HG03097 (cell line): ENCODE results near the gene SMPDL3A.
A peak's percentile ranks its signal among the peaks of the same experiment; 100 is the strongest.
"Not testable (repeated sequence)": the region's sequence is repeated elsewhere in the genome, so short reads cannot be mapped to it uniquely, and the experiment has no call there.

ENCODE experiments used
- ATAC-seq: cut with Tn5 transposase; IDR thresholded peaks from one replicate; pipeline ENCODE4 v1.9.1; 2021; ENCODE audit not compliant: unreplicated experiment, low FRiP score

SMPDL3A gene, protein sequence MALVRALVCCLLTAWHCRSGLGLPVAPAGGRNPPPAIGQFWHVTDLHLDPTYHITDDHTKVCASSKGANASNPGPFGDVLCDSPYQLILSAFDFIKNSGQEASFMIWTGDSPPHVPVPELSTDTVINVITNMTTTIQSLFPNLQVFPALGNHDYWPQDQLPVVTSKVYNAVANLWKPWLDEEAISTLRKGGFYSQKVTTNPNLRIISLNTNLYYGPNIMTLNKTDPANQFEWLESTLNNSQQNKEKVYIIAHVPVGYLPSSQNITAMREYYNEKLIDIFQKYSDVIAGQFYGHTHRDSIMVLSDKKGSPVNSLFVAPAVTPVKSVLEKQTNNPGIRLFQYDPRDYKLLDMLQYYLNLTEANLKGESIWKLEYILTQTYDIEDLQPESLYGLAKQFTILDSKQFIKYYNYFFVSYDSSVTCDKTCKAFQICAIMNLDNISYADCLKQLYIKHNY

GRCh38 chr6:122789182-122790027 lies at the start of gene SMPDL3A:
Gene SMPDL3A, plus strand, starts transcription at chr6:122789258. Its CDS starts 89 bp downstream, at chr6:122789347.
- peak; percentile 71 for ATAC-seq

DNA sequence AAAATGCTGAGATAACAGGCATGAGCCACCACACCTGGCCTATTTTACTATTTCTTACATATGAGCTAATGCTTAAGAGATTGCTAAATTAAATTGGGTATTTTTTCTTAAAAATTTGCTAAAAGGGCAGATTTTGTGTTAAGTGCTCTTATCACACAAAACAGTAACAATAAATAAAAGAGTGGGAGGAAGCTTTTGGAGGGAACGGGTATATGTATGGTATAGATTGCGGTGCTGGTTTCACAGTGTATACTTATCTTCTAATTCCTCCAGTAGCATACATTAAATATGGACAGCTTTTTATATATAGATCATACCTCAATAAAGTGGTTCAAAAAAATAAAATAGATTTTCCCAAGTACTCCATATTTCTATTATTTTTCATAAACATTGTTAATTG lies 49.0 kb upstream of the SMPDL3A start:
- no peak for ATAC-seq

DNA sequence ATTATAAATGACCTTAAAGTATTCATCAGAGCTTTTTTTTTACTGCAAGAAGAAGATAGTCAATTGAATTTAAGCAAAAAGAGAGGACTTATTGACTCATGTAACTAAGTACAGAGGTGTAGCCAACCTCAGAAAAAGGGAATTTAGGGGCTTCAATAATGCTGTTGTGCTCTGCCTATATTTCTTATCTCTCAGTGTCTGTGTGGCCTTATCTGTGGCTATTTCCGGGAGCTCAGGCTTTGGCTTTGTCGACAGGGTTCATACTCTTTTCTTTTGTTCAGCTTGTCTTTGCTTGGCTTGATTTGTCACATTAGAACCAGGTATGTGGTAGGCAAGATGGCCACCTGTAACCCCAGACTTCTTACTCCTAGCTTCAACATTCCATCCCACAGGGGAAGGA lies 48.1 kb upstream of the SMPDL3A start:
- ATAC-seq, result no peak

DNA sequence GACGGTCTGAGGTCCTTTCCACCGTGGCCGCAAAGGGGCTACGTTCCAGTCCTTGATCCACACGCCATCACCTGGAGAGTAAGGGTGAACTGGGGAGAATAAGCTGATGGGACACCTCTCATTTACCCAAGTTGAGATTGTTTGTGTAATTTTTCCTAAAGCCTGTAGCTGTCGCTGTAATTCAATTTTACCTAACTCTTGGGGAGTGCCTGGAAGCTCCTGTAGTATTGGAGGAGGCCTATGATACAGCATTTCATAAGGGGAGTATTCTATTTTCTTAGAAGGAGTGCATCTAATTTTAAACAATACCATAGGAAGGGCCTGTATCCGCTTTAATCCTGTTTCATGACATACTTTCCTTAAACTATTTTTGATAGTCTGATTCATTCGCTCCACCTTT lies 44.8 kb upstream of the SMPDL3A start:
- not testable (repeated sequence) for ATAC-seq

GRCh38 chr6:122744856-122745255 lies 44.2 kb upstream of the SMPDL3A start:
- ATAC-seq, result not testable (repeated sequence)

DNA sequence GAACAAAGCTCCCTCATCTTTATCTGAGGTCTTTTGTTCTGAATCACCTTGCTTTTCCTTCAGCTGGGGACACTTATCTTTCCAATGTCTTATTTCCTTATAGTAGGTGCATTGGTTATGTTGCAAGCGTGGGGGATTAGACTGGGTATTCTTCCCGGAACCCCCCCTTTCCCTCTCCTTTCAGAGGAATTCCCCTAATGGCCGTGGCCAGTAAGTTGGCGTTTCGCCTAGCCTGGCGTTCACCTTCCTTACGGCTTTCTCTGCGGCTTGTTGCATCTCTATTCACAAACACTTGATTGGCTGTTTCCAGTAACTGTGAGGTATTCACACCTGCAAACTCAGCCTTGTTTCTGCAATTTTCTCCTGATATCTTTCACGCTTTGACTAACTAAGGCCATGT lies 42.4 kb upstream of the SMPDL3A start:
- ATAC-seq, result no peak

DNA sequence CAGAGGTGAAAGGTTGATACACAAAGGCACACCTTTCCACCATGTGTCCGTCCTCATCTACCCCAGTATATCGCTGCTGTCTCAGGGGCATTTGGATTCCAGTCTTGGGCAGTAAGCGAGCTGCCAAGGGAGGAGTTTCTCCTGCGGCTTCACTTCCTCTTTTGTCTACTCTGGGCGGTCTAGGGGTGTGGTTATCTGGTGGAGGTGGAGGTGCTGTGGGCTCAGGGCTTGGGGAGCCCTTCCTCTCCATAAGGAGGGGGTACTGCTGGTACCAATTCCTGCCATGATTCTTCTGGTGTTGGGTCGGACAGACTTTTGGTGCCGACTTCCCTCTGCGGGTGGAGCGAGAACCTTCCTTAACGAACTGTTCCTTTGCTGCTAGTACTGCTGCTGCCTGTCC lies 41.5 kb upstream of the SMPDL3A start:
- no peak for ATAC-seq

GRCh38 chr6:122748945-122749344 lies 40.1 kb upstream of the SMPDL3A start:
- ATAC-seq, result not testable (repeated sequence)

GRCh38 chr6:122749451-122750050 lies 39.5 kb upstream of the SMPDL3A start:
- no peak for ATAC-seq

GRCh38 chr6:122751326-122751725 lies 37.7 kb upstream of the SMPDL3A start:
- ATAC-seq, result peak; percentile 90

DNA sequence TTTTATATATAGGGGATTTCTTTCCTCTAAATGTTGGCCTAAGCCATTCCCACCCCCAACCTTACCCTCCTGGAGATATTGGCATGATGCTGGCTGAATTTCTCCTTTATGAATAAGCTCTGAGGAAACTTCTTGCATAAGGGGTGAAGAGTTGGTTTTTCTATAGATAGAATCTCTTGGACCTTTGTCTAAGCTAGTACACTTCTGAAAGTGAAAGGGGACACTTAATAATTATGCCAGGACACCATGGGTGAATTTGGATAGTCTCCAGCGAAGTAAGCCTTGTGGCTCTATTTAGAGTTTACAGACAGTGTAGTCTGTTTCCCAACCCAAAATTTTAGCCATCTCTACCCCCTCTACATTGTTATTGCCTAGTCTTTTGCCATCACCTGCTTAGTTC lies 36.6 kb upstream of the SMPDL3A start:
- ATAC-seq, result no peak

GRCh38 chr6:122753000-122753687 lies 35.9 kb upstream of the SMPDL3A start:
- ATAC-seq, result no peak

GRCh38 chr6:122753688-122754056 lies 35.4 kb upstream of the SMPDL3A start:
- ATAC-seq, result no peak

DNA sequence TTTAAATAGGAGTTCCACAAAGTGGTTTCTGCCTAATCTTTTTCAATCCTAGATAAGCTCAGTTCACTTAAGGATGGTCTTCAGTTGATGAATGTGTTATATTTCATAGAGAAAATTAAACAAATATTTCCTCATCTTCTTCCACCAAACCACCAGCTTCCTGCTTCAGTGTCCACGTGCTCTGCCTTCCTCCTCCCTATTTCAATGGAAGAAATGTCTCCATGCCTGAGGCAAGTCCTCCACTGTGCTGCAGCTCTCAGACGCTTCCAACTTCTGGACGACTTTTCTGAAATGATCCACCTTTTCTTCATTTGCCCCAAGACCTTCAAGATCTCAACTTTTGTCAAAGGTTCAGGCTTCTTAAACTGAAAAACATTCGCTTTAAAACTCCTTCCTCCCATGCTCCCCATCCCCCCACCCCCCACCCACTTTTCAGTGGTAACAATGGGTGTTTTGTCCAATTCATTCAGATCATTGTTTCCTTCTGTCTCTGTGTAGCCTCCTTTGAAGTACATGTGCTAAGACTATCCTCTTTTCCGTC lies 34.8 kb upstream of the SMPDL3A start:
- no peak for ATAC-seq

- no peak for ATAC-seq
Measured at GRCh38 chr6:122755901-122756300, 33.2 kb upstream of the SMPDL3A start.

- ATAC-seq, result peak; percentile 93
Measured at GRCh38 chr6:122758927-122759334, 30.1 kb upstream of the SMPDL3A start.

- no peak for ATAC-seq
Measured at GRCh38 chr6:122760330-122760729, 28.7 kb upstream of the SMPDL3A start.

- no peak for ATAC-seq
Measured at GRCh38 chr6:122766256-122766655, 22.8 kb upstream of the SMPDL3A start.

GRCh38 chr6:122770835-122771601 lies 18.0 kb upstream of the SMPDL3A start:
- no peak for ATAC-seq
